SK-N-MC (cell line): ENCODE measurements around the gene KRTAP19-7.

ENCODE experiments used
- EZH2 ChIP-seq: fragments of 200-600 bp; sonication (generic); IDR thresholded peaks from one replicate; pipeline ENCODE4 v1.6.1; 2017; ENCODE audit warnings: antibody characterized with exemption
- POLR2AphosphoS5 ChIP-seq: IDR thresholded peaks from 2 replicates; pipeline ENCODE4 v1.6.1; 2012; ENCODE audit warnings: mild to moderate bottlenecking, low read depth, low read length, borderline replicate concordance

DNA sequence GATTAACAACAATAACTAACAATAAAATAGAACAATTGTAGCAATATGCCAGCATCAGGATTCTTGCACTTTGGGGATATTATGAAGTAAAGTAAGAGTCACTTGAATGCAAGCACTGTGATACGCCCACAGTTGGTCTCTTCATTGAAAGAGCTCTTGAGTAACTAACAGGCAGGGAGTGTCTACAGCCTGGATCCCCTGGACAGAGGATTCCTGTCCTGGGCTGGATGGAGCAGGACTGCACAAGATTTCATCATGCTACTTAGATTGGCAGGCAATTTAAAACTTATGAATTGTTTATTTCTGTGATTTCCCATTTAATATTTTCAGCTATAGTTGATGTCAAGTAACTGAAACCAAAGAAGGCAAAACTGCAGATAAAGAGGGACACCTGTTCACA is 45.4 kb downstream of the KRTAP19-7 start:
- TF ChIP-seq POLR2AphosphoS5 (no peak), EZH2 (no peak)
